H1 (cell line): ENCODE measurements around the gene TIMM22. TPM values are rescaled to one million over a fixed set of nuclear protein-coding genes. Genes with fewer than 3 reads are reported as not detected.
"Not testable (repeated sequence)": the region's sequence is repeated elsewhere in the genome, so short reads cannot be mapped to it uniquely, and the experiment has no call there.

Experiments
- CTCF ChIA-PET: fragments of 300-600 bp; sonication (Branson Sonifier 250); formaldehyde crosslinking; loops from one replicate; lab custom pipeline; 2021; ENCODE audit not compliant: partially characterized antibody; lab: Charles Lee
- POLR2A ChIA-PET: fragments of 300-600 bp; sonication (Branson Sonifier 250); formaldehyde crosslinking; loops from one replicate; lab custom pipeline; 2021; ENCODE audit warnings: inconsistent platforms; ENCODE audit not compliant: partially characterized antibody; lab: Charles Lee
- DNase-seq, 2 experiments: peaks; one replicate each; pipeline versions ENCODE4 v3.0.0 to v3.0.0-alpha.2; 2010 to 2022; ENCODE audit warnings: low spot score in 2 of 2, low read depth in 1 of 2, mixed read lengths in 1 of 2
- FAIRE-seq: peaks from 2 replicates; lab custom pipeline; 2011; peaks lifted over from hg19 to GRCh38; lab: Jason Lieb, UNC
- H2AFZ ChIP-seq: 2 replicates; pipeline ENCODE4 v1.8.1; 2012; ENCODE audit warnings: low read length, inconsistent platforms
- H2AK5ac ChIP-seq: 2 replicates; pipeline ENCODE4 v1.6.1; 2013; ENCODE audit warnings: low read depth, low read length
- H2BK120ac ChIP-seq: replicated peaks from 2 replicates; pipeline ENCODE3; 2013; ENCODE audit warnings: low read depth, low read length, inconsistent platforms
- H2BK12ac ChIP-seq: 2 replicates; pipeline ENCODE4 v1.6.1; 2013; ENCODE audit warnings: low read depth, low read length
- H2BK15ac ChIP-seq: 2 replicates; pipeline ENCODE4 v1.6.1; 2013; ENCODE audit warnings: low read length
- H2BK20ac ChIP-seq: 2 replicates; pipeline ENCODE4 v1.6.1; 2013; ENCODE audit warnings: low read length
- H2BK5ac ChIP-seq: 2 replicates; pipeline ENCODE4 v1.6.1; 2013; ENCODE audit warnings: low read depth, low read length
- H3K14ac ChIP-seq: 2 replicates; pipeline ENCODE4 v1.6.1; 2013; ENCODE audit warnings: inconsistent platforms; ENCODE audit not compliant: insufficient read length
- H3K18ac ChIP-seq: 2 replicates; pipeline ENCODE4 v1.6.1; 2013; ENCODE audit warnings: low read length; ENCODE audit errors: extremely low read depth
- H3K23ac ChIP-seq: 2 replicates; pipeline ENCODE4 v1.6.1; 2013; ENCODE audit warnings: inconsistent platforms; ENCODE audit not compliant: insufficient read length
- H3K23me2 ChIP-seq: 2 replicates; pipeline ENCODE4 v1.6.1; 2013; ENCODE audit warnings: low read depth, low read length
- H3K27ac ChIP-seq: 2 replicates; pipeline ENCODE4 v1.6.1; 2011; ENCODE audit warnings: low read depth, low read length, inconsistent platforms
- H3K27me3 ChIP-seq, 4 experiments: replicated peaks in 1 of 4; 1 replicate in 1 of 4; 2 replicates in 3 of 4; pipeline versions ENCODE4 v1.6.1 to v1.8.1; 2011 to 2013; ENCODE audit warnings: low read length in 3 of 4, mild to moderate bottlenecking in 3 of 4, inconsistent platforms in 2 of 4, mixed read lengths in 2 of 4, moderate library complexity in 1 of 4; ENCODE audit not compliant: control insufficient read depth in 3 of 4, insufficient read depth in 3 of 4; ENCODE audit errors: extremely low read depth in 1 of 4
- H3K36me3 ChIP-seq, 4 experiments: 2 replicates each; pipeline versions ENCODE4 v1.6.1 to v1.8.1; 2011 to 2013; ENCODE audit warnings: mild to moderate bottlenecking in 4 of 4, low read length in 3 of 4, moderate library complexity in 2 of 4, control low read depth in 1 of 4, inconsistent platforms in 1 of 4; ENCODE audit not compliant: insufficient read depth in 4 of 4, control insufficient read depth in 2 of 4
- H3K4ac ChIP-seq: replicated peaks from 2 replicates; pipeline ENCODE3; 2013; ENCODE audit warnings: low read length, low read depth, mixed read lengths, inconsistent platforms; ENCODE audit not compliant: insufficient read length
- H3K4me1 ChIP-seq, 4 experiments: replicated peaks in 1 of 4; 1 replicate in 1 of 4; 2 replicates in 3 of 4; pipeline versions ENCODE4 v1.6.1 to v1.8.1; 2011 to 2013; ENCODE audit warnings: low read length in 3 of 4, inconsistent platforms in 2 of 4, mixed read lengths in 1 of 4; ENCODE audit not compliant: insufficient read depth in 4 of 4, control insufficient read depth in 3 of 4
- H3K4me2 ChIP-seq, 2 experiments: 2 replicates each; pipeline versions ENCODE4 v1.6.1 to v1.8.1; 2011 to 2013; ENCODE audit warnings: low read depth in 2 of 2, low read length in 2 of 2, control low read depth in 1 of 2, inconsistent platforms in 1 of 2, mild to moderate bottlenecking in 1 of 2; ENCODE audit not compliant: insufficient read depth in 1 of 2
- H3K4me3 ChIP-seq, 4 experiments: fragments of 200-600, 300-600 bp in 1 of 4; sonication (generic), shearing (Covaris generic), sonication (Bioruptor Twin) in 1 of 4; 2 replicates each; pipeline versions ENCODE4 v1.5.1 to v1.8.1; 2011 to 2016; ENCODE audit warnings: low read length in 4 of 4, low read depth in 3 of 4, control low read depth in 2 of 4, inconsistent platforms in 2 of 4, mild to moderate bottlenecking in 2 of 4, mixed read lengths in 1 of 4, moderate library complexity in 1 of 4; ENCODE audit not compliant: insufficient read depth in 2 of 4; ENCODE audit errors: extremely low read depth in 1 of 4
- H3K56ac ChIP-seq: replicated peaks from 2 replicates; pipeline ENCODE3; 2013; ENCODE audit warnings: low read depth, mild to moderate bottlenecking, mixed read lengths, low read length, inconsistent platforms; ENCODE audit not compliant: insufficient read length
- H3K79me1 ChIP-seq: 2 replicates; pipeline ENCODE4 v1.6.1; 2013; ENCODE audit warnings: low read depth, low read length, control low read depth
- H3K79me2 ChIP-seq, 2 experiments: 2 replicates each; pipeline versions ENCODE4 v1.6.1 to v1.8.1; 2012 to 2013; ENCODE audit warnings: low read length in 2 of 2, mild to moderate bottlenecking in 2 of 2, inconsistent platforms in 1 of 2; ENCODE audit not compliant: insufficient read depth in 2 of 2, control insufficient read depth in 1 of 2
- H3K9ac ChIP-seq, 4 experiments: replicated peaks in 1 of 4; 1 replicate in 1 of 4; 2 replicates in 3 of 4; pipeline versions ENCODE4 v1.6.1 to v1.8.1; 2011 to 2013; ENCODE audit warnings: low read depth in 3 of 4, low read length in 3 of 4, control low read depth in 2 of 4, mild to moderate bottlenecking in 2 of 4, moderate library complexity in 2 of 4, inconsistent platforms in 1 of 4; ENCODE audit errors: extremely low read depth in 1 of 4
- H3K9me3 ChIP-seq, 2 experiments: 2 replicates each; pipeline versions ENCODE4 v1.6.1 to v1.8.1; 2012 to 2013; ENCODE audit warnings: mild to moderate bottlenecking in 2 of 2, moderate library complexity in 2 of 2, control low read depth in 1 of 2, inconsistent platforms in 1 of 2, low read depth in 1 of 2, low read length in 1 of 2, mixed read lengths in 1 of 2; ENCODE audit not compliant: insufficient read depth in 2 of 2
- H4K20me1 ChIP-seq, 2 experiments: replicated peaks in 1 of 2; 2 replicates each; pipeline versions ENCODE3 to v1.8.1; 2011 to 2013; ENCODE audit warnings: inconsistent platforms in 2 of 2, low read length in 2 of 2, mild to moderate bottlenecking in 1 of 2; ENCODE audit not compliant: insufficient read depth in 2 of 2, control insufficient read depth in 1 of 2
- H4K5ac ChIP-seq: 2 replicates; pipeline ENCODE4 v1.6.1; 2013; ENCODE audit warnings: low read length, low read depth, mixed read lengths, inconsistent platforms; ENCODE audit not compliant: insufficient read length
- H4K8ac ChIP-seq: 2 replicates; pipeline ENCODE4 v1.8.0; 2013; ENCODE audit warnings: mild to moderate bottlenecking, moderate library complexity, low read length, inconsistent platforms; ENCODE audit not compliant: insufficient read depth; ENCODE audit errors: extremely low read depth
- H4K91ac ChIP-seq: replicated peaks from 2 replicates; pipeline ENCODE3; 2013; ENCODE audit warnings: low read length, mixed read lengths, inconsistent platforms; ENCODE audit not compliant: insufficient read length
- WGBS, 2 experiments: shearing (Covaris generic) in 1 of 2; methylation state at CpG; one replicate each; pipeline versions ENCODE4 v1.1.6 to v1.1.7; 2013 to 2015; ENCODE audit warnings: low lambda C conversion rate in 2 of 2, mixed read lengths in 2 of 2, inconsistent platforms in 1 of 2, low coverage in 1 of 2, missing lambda C conversion rate in 1 of 2; ENCODE audit not compliant: insufficient replicate concordance in 2 of 2, insufficient coverage in 1 of 2, insufficient read length in 1 of 2; ENCODE audit errors: extremely low coverage in 1 of 2, missing lambda C conversion rate in 1 of 2; 5-methylcytosine and 5-hydroxymethylcytosine counted together
- polyA plus RNA-seq, 7 experiments: library from polyadenylated mRNA; depleted of rRNA in 3 of 7; stranded (reverse) in 5 of 7; unstranded in 2 of 7; fragments of >200 nt in 5 of 7; fragments of 200-250 nt in 2 of 7; gene quantifications; 1 replicate in 5 of 7; 2 replicates in 1 of 7; 4 replicates in 1 of 7; pipeline versions ENCODE4 v1.2.1 to v1.2.3, GENCODE V29; 2011 to 2013; ENCODE audit warnings: missing spikeins in 2 of 7, mixed read lengths in 2 of 7
- total RNA-seq: library from RNA; stranded (reverse); fragmentation: NEBNext Ultra II Directional; extraction: Animal tissue kit (Norgen Biotek cat#: 25700); gene quantifications from 2 replicates; pipeline ENCODE4 v1.2.1, GENCODE V29; 2021

Gene TIMM22
- total and polyA plus RNA-seq, 2 of the 8 experiments (the other 6 are each of a cell fraction or from before 2014, with no cell fraction given): 13.8 to 17.4 TPM

GRCh38 chr17:995324-995723 lies 1.6 kb upstream of the TIMM22 start:
- H2BK15ac ChIP-seq, H4K91ac ChIP-seq, FAIRE-seq, H3K27me3 ChIP-seq, H3K9me3 ChIP-seq, H4K5ac ChIP-seq, DNase-seq, H2AFZ ChIP-seq, H3K4me2 ChIP-seq, H4K20me1 ChIP-seq, H2BK5ac ChIP-seq, H3K23me2 ChIP-seq, H3K23ac ChIP-seq, POLR2A ChIA-PET, H2BK120ac ChIP-seq, H3K56ac ChIP-seq, H2AK5ac ChIP-seq, H3K14ac ChIP-seq, H3K79me1 ChIP-seq, H2BK12ac ChIP-seq, H3K18ac ChIP-seq, H4K8ac ChIP-seq, H2BK20ac ChIP-seq, H3K27ac ChIP-seq, H3K9ac ChIP-seq, H3K4me1 ChIP-seq, H3K4ac ChIP-seq, H3K4me3 ChIP-seq, H3K36me3 ChIP-seq: not testable (repeated sequence)
- CTCF ChIA-PET: interaction anchor here (0.9 to 12.7 kb wide), 10 partner anchors 11 to 234 kb away, joined by 3 to 144 read pairs (median 9); no protein-coding TSS in a partner anchor
- H3K79me2 ChIP-seq: peaks cover 0 to 13% of the 10 kb centered on the region in 2 experiments; a peak in 2 of 4 replicates
- WGBS, 2 experiments: 92% methylated on average over 8 of the region's 8 CpGs; no CpG with 5 or more reads in 1 of the 2 experiments
